Mesendoderm (in vitro differentiated cells): ENCODE measurements around the gene SART3.
A peak's percentile ranks its signal among the peaks of the same experiment; 100 is the strongest.

ENCODE experiments used
- DNase-seq: peaks from one replicate; pipeline ENCODE4 v3.0.0; 2013
- H2AK5ac ChIP-seq: 2 replicates; pipeline ENCODE4 v1.6.1; 2013; ENCODE audit warnings: low read length, inconsistent platforms
- H2BK120ac ChIP-seq: 2 replicates; pipeline ENCODE4 v1.6.1; 2013; ENCODE audit warnings: low read depth, mild to moderate bottlenecking, low read length, moderate library complexity, mixed read lengths
- H2BK15ac ChIP-seq: replicated peaks from 2 replicates; pipeline ENCODE4 v1.6.1; 2013; ENCODE audit warnings: low read depth, mild to moderate bottlenecking, moderate library complexity
- H2BK5ac ChIP-seq: 2 replicates; pipeline ENCODE4 v1.6.1; 2013; ENCODE audit warnings: low read length, inconsistent platforms
- H3K18ac ChIP-seq: 2 replicates; pipeline ENCODE4 v1.6.1; 2013; ENCODE audit warnings: mild to moderate bottlenecking, low read length, mixed read lengths
- H3K23ac ChIP-seq: one replicate; pipeline ENCODE4 v1.6.1; 2013; ENCODE audit warnings: low read length
- H3K27ac ChIP-seq: 2 replicates; pipeline ENCODE4 v1.5.1; 2013; ENCODE audit warnings: low read depth, mild to moderate bottlenecking, inconsistent platforms, low read length, moderate library complexity
- H3K27me3 ChIP-seq: 2 replicates; pipeline ENCODE4 v1.6.1; 2013; ENCODE audit warnings: low read length, control low read depth, mild to moderate bottlenecking, inconsistent platforms; ENCODE audit not compliant: insufficient read depth, poor library complexity
- H3K36me3 ChIP-seq: 2 replicates; pipeline ENCODE4 v1.6.1; 2013; ENCODE audit warnings: low read length, inconsistent platforms; ENCODE audit not compliant: control insufficient read depth, insufficient read depth
- H3K4ac ChIP-seq: one replicate; pipeline ENCODE4 v1.6.1; 2013; ENCODE audit warnings: low read depth, mild to moderate bottlenecking, low read length, moderate library complexity
- H3K4me1 ChIP-seq: 2 replicates; pipeline ENCODE4 v1.6.1; 2013; ENCODE audit warnings: low read depth, low read length, inconsistent platforms; ENCODE audit not compliant: control insufficient read depth
- H3K4me2 ChIP-seq: 2 replicates; pipeline ENCODE4 v1.6.1; 2013; ENCODE audit warnings: low read length
- H3K4me3 ChIP-seq: 2 replicates; pipeline ENCODE4 v1.5.1; 2013; ENCODE audit warnings: mild to moderate bottlenecking, low read length
- H3K56ac ChIP-seq: one replicate; pipeline ENCODE4 v1.6.1; 2013; ENCODE audit warnings: low read length
- H3K79me1 ChIP-seq: 2 replicates; pipeline ENCODE4 v1.6.1; 2013; ENCODE audit warnings: low read length, inconsistent platforms
- H3K79me2 ChIP-seq: 2 replicates; pipeline ENCODE4 v1.6.1; 2013; ENCODE audit warnings: mild to moderate bottlenecking, low read length; ENCODE audit not compliant: control insufficient read depth, insufficient read depth
- H3K9ac ChIP-seq: 2 replicates; pipeline ENCODE4 v1.6.1; 2013; ENCODE audit warnings: low read length, inconsistent platforms
- H4K5ac ChIP-seq: one replicate; pipeline ENCODE4 v1.6.1; 2013; ENCODE audit warnings: low read length
- H4K8ac ChIP-seq: one replicate; pipeline ENCODE4 v1.6.1; 2013; ENCODE audit warnings: low read depth, mild to moderate bottlenecking, control low read depth, low read length, moderate library complexity
- WGBS: extraction: QIAGEN DNeasy Blood & Tissue Kit; methylation state at CpG from one replicate; pipeline ENCODE4 v1.1.7; 2013; ENCODE audit warnings: low lambda C conversion rate, missing lambda C conversion rate; ENCODE audit not compliant: insufficient coverage; ENCODE audit errors: extremely low coverage; 5-methylcytosine and 5-hydroxymethylcytosine counted together

Gene SART3

GRCh38 chr12:108484431-108484830 lies 76.5 kb downstream of the SART3 start:
- H2BK15ac ChIP-seq, result no peak overlapping the region
- H2BK5ac ChIP-seq, result no peak overlapping the region
- WGBS, result no CpG with 5 or more reads among the region's 2 CpGs
- no peak overlapping the region for H2AK5ac ChIP-seq
- no peak overlapping the region for H3K56ac ChIP-seq
- H3K9ac ChIP-seq, result no peak overlapping the region
- H3K27ac ChIP-seq, result no peak overlapping the region
- no peak for DNase-seq
- no peak overlapping the region for H2BK120ac ChIP-seq
- no peak overlapping the region for H3K4ac ChIP-seq
- H3K79me2 ChIP-seq, result no peaks in the 10 kb centered on the region
- H3K36me3 ChIP-seq, result no peaks in the 10 kb centered on the region
- H3K27me3 ChIP-seq, result no peaks in the 10 kb centered on the region
- H3K79me1 ChIP-seq, result no peaks in the 10 kb centered on the region
- no peak overlapping the region for H4K8ac ChIP-seq
- no peak overlapping the region for H3K23ac ChIP-seq
- H3K18ac ChIP-seq, result no peak overlapping the region
- H3K4me1 ChIP-seq, result peaks cover 5% of the 10 kb centered on the region
- H4K5ac ChIP-seq, result no peak overlapping the region
- no peak overlapping the region for H3K4me2 ChIP-seq
- H3K4me3 ChIP-seq, result no peak overlapping the region

GRCh38 chr12:108483213-108484059 lies 77.5 kb downstream of the SART3 start:
- Histone ChIP-seq H3K79me2 (no peaks in the 10 kb centered on the region), H3K9ac (no peak overlapping the region), H3K36me3 (no peaks in the 10 kb centered on the region), H3K4me3 (no peak overlapping the region), H2BK120ac (no peak overlapping the region), H3K23ac (no peak overlapping the region), H4K8ac (no peak overlapping the region), H4K5ac (no peak overlapping the region), H3K27ac (no peak overlapping the region), H2BK15ac (no peak overlapping the region), H2BK5ac (no peak overlapping the region), H2AK5ac (no peak overlapping the region), H3K27me3 (no peaks in the 10 kb centered on the region), H3K4me2 (no peak overlapping the region), H3K79me1 (no peaks in the 10 kb centered on the region), H3K4ac (peak overlapping the region; percentile 66), H3K4me1 (peaks cover 5% of the 10 kb centered on the region), H3K18ac (no peak overlapping the region), H3K56ac (peak overlapping the region; percentile 31)
- no CpG with 5 or more reads among the region's 6 CpGs for WGBS
- peak; percentile 19 for DNase-seq

GRCh38 chr12:108482717-108483212 lies 78.2 kb downstream of the SART3 start:
- H2BK120ac ChIP-seq, result no peak overlapping the region
- no peaks in the 10 kb centered on the region for H3K27me3 ChIP-seq
- H3K4me2 ChIP-seq, result no peak overlapping the region
- H3K27ac ChIP-seq, result no peak overlapping the region
- H3K79me2 ChIP-seq, result no peaks in the 10 kb centered on the region
- no peak overlapping the region for H3K4ac ChIP-seq
- peaks cover 5% of the 10 kb centered on the region for H3K4me1 ChIP-seq
- no peak overlapping the region for H4K5ac ChIP-seq
- H3K36me3 ChIP-seq, result no peaks in the 10 kb centered on the region
- H3K23ac ChIP-seq, result no peak overlapping the region
- no peaks in the 10 kb centered on the region for H3K79me1 ChIP-seq
- no peak overlapping the region for H2BK15ac ChIP-seq
- H2AK5ac ChIP-seq, result no peak overlapping the region
- no peak overlapping the region for H4K8ac ChIP-seq
- no peak overlapping the region for H2BK5ac ChIP-seq
- no peak overlapping the region for H3K18ac ChIP-seq
- H3K4me3 ChIP-seq, result no peak overlapping the region
- no CpG with 5 or more reads among the region's 11 CpGs for WGBS
- H3K9ac ChIP-seq, result no peak overlapping the region
- H3K56ac ChIP-seq, result no peak overlapping the region
- DNase-seq, result peak; percentile 26

- no peak overlapping the region for H3K56ac ChIP-seq
Observed at GRCh38 chr12:108479364-108480070, 81.5 kb downstream of the SART3 start.

GRCh38 chr12:108478611-108479206 lies 82.3 kb downstream of the SART3 start:
- H3K4me2 ChIP-seq, result no peak overlapping the region
- H4K8ac ChIP-seq, result no peak overlapping the region
- no peaks in the 10 kb centered on the region for H3K79me1 ChIP-seq
- no peak overlapping the region for H3K18ac ChIP-seq
- no peaks in the 10 kb centered on the region for H3K27me3 ChIP-seq
- WGBS, result no CpG with 5 or more reads among the region's 8 CpGs
- H2BK120ac ChIP-seq, result no peak overlapping the region
- no peak overlapping the region for H3K23ac ChIP-seq
- H3K4ac ChIP-seq, result no peak overlapping the region
- no peak overlapping the region for H2BK5ac ChIP-seq
- peaks cover 5% of the 10 kb centered on the region for H3K4me1 ChIP-seq
- no peak overlapping the region for H3K27ac ChIP-seq
- H2AK5ac ChIP-seq, result no peak overlapping the region
- no peak overlapping the region for H3K4me3 ChIP-seq
- no peak overlapping the region for H2BK15ac ChIP-seq
- no peaks in the 10 kb centered on the region for H3K79me2 ChIP-seq
- DNase-seq, result no peak
- no peak overlapping the region for H3K9ac ChIP-seq
- H4K5ac ChIP-seq, result no peak overlapping the region
- no peaks in the 10 kb centered on the region for H3K36me3 ChIP-seq
- H3K56ac ChIP-seq, result no peak overlapping the region

More at GRCh38 chr12:108479364-108480070, 81.5 kb downstream of the SART3 start:
- no peak overlapping the region for H3K4me3 ChIP-seq
- no peak for DNase-seq
- H4K5ac ChIP-seq, result no peak overlapping the region
- no peak overlapping the region for H3K18ac ChIP-seq
- no peaks in the 10 kb centered on the region for H3K79me2 ChIP-seq
- H3K9ac ChIP-seq, result no peak overlapping the region
- H3K79me1 ChIP-seq, result no peaks in the 10 kb centered on the region
- H2AK5ac ChIP-seq, result no peak overlapping the region
- H3K27ac ChIP-seq, result no peak overlapping the region
- no peak overlapping the region for H3K4me2 ChIP-seq
- no peak overlapping the region for H3K4ac ChIP-seq
- no peak overlapping the region for H2BK15ac ChIP-seq
- no peaks in the 10 kb centered on the region for H3K27me3 ChIP-seq
- H3K23ac ChIP-seq, result no peak overlapping the region
- no CpG with 5 or more reads among the region's 6 CpGs for WGBS
- H2BK120ac ChIP-seq, result no peak overlapping the region
- no peak overlapping the region for H4K8ac ChIP-seq
- peaks cover 5% of the 10 kb centered on the region for H3K4me1 ChIP-seq
- no peaks in the 10 kb centered on the region for H3K36me3 ChIP-seq
- H2BK5ac ChIP-seq, result no peak overlapping the region
